Hippocampal formation (tissue), 2 donors: ENCODE measurements around the gene CCDC198.

Experiments used
- DNase-seq, 2 donors: peaks; one replicate each; lab custom pipeline; 2025; lab: John Stamatoyannopoulos, UW

CCDC198 gene

GRCh38 chr14:57493467-57494181 is at the start of gene CCDC198:
Gene CCDC198, minus strand, starts transcription at chr14:57493857. Its CDS starts 142 bp downstream, at chr14:57493715.
- no peak for DNase-seq

GRCh38 chr14:57533214-57533613 is 39.6 kb upstream of the CCDC198 start:
- no peak for DNase-seq

GRCh38 chr14:57530571-57530970 is 36.9 kb upstream of the CCDC198 start:
- DNase-seq: no peak

GRCh38 chr14:57526942-57527341 is 33.3 kb upstream of the CCDC198 start:
- DNase-seq: no peak

- DNase-seq: no peak
Measured at GRCh38 chr14:57519043-57519442, 25.4 kb upstream of the CCDC198 start.

- no peak for DNase-seq
Measured at GRCh38 chr14:57512220-57512619, 18.6 kb upstream of the CCDC198 start.

GRCh38 chr14:57508756-57509155 is 15.1 kb upstream of the CCDC198 start:
- no peak for DNase-seq

GRCh38 chr14:57502586-57503254 is 9.1 kb upstream of the CCDC198 start:
- DNase-seq: no peak

GRCh38 chr14:57501039-57501557 is 7.4 kb upstream of the CCDC198 start:
- DNase-seq: no peak

- DNase-seq: no peak
Measured at GRCh38 chr14:57498659-57499058, 5.0 kb upstream of the CCDC198 start.

- no peak for DNase-seq
Measured at GRCh38 chr14:57498035-57498434, 4.4 kb upstream of the CCDC198 start.

GRCh38 chr14:57495416-57495815 is 1.8 kb upstream of the CCDC198 start:
- DNase-seq: no peak

GRCh38 chr14:57492859-57493258 is 798 bp downstream of the CCDC198 start:
- no peak for DNase-seq

GRCh38 chr14:57491640-57492039 is 2.0 kb downstream of the CCDC198 start:
- no peak for DNase-seq

- DNase-seq: no peak
Measured at GRCh38 chr14:57487771-57488170, 5.9 kb downstream of the CCDC198 start.

GRCh38 chr14:57486767-57487379 is 6.8 kb downstream of the CCDC198 start:
- DNase-seq: peak in 1 of 2 donors; percentile 68

- no peak for DNase-seq
Measured at GRCh38 chr14:57485635-57486034, 8.0 kb downstream of the CCDC198 start.

GRCh38 chr14:57482120-57482519 is 11.5 kb downstream of the CCDC198 start:
- DNase-seq: no peak

GRCh38 chr14:57480051-57480450 is 13.6 kb downstream of the CCDC198 start:
- DNase-seq: no peak

- DNase-seq: no peak
Measured at GRCh38 chr14:57479197-57479596, 14.5 kb downstream of the CCDC198 start.

GRCh38 chr14:57478050-57478449 is 15.6 kb downstream of the CCDC198 start:
- DNase-seq: no peak

GRCh38 chr14:57470909-57471308 is 22.7 kb downstream of the CCDC198 start:
- DNase-seq: no peak
